ENCODE measurements around the gene LRRC18.

The LRRC18 gene

GRCh38 chr10:48939790-48940325 is at the start of gene LRRC18:
Gene LRRC18 (minus strand): TSS chr10:48939840. CDS start chr10:48914155, 25,685 bp downstream.
- DNase-seq (ENCODE audit: low read depth): no peak

- DNase-seq (ENCODE audit: low read depth): no peak
Observed at GRCh38 chr10:48985621-48986158, 46.0 kb upstream of the LRRC18 start.

DNA sequence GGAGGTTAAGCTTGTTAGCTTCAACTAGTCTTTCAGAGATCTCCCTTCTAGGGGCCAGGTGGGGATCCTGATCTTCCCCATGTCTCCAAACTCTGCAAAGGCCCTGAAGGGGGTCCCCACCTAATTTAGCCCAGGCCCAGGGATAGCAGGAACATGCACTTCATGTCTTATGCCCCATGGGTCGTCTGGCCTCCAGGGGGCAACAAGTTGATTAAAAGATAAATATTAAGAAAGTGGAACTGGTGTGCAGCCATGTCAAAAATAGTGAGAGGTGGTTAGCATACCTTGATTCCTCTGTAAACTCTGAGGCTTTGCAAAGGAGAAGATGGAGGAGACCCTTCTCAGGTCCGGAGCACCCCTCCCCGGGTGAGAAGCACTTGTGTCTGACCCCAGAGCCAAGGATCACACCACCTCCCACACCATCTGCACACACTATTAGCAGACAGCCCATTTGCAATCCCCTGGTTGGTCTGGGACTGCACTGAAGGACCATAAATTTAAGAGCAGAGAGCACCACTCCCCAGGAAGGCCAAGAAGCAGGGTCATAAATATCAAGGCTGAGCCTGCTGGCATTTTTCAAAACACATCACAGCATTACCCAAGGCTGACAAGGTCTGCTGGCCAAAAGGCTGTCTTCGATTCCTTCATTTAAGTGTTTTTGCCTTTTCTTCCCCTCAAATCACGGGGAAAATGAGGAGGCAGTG is 44.2 kb upstream of the LRRC18 start:
- DNase-seq (ENCODE audit: low read depth): no peak

GRCh38 chr10:48982584-48982983 is 42.9 kb upstream of the LRRC18 start:
- no peak for DNase-seq (ENCODE audit: low read depth)

GRCh38 chr10:48981310-48981907 is 41.8 kb upstream of the LRRC18 start:
- no peak for DNase-seq (ENCODE audit: low read depth)

DNA sequence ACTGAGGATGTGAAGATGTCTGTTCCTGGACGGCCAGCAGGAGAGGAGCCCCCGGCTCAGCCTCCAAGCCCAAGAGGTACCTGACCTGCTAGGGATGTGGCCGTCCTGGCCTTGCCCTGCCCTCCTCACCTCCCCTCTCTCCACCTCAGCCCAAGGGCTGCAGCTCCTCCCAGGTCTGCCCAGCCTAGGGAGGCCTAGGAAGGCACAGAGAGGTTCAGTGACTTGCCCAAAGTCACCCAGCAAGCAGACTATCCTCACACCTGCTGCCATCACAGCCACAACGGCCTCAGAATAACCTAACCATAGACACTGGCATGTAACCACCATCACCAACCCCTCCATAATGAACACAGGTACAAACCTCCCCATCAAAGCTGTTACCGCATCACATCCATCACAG is 38.7 kb upstream of the LRRC18 start:
- DNase-seq (ENCODE audit: low read depth): no peak

- no peak for DNase-seq (ENCODE audit: low read depth)
Observed at GRCh38 chr10:48976196-48976595, 36.6 kb upstream of the LRRC18 start.

- no peak for DNase-seq (ENCODE audit: low read depth)
Observed at GRCh38 chr10:48974510-48975156, 35.0 kb upstream of the LRRC18 start.

DNA sequence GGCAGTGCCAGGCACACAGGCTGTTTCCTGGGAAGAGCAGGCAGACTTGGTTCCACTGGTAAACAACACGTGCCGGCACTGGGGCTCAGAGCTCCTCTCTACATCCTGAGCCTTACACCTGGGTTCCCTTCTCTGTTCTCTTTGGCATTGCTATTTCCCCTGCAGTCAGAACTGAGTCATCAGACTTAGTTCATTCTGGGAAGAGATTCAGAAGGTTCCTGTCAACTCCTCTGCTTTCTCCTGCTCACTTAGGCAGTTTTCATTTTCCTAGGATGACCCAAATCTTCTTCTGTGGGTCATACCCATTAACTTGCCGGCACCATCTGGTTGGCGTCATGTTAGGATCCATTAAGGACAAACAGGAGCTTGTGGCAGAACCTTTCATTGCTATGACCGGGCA is 33.4 kb upstream of the LRRC18 start:
- no peak for DNase-seq (ENCODE audit: low read depth)

GRCh38 chr10:48970654-48971053 is 31.0 kb upstream of the LRRC18 start:
- DNase-seq (ENCODE audit: low read depth): no peak

GRCh38 chr10:48970046-48970445 is 30.4 kb upstream of the LRRC18 start:
- no peak for DNase-seq (ENCODE audit: low read depth)

DNA sequence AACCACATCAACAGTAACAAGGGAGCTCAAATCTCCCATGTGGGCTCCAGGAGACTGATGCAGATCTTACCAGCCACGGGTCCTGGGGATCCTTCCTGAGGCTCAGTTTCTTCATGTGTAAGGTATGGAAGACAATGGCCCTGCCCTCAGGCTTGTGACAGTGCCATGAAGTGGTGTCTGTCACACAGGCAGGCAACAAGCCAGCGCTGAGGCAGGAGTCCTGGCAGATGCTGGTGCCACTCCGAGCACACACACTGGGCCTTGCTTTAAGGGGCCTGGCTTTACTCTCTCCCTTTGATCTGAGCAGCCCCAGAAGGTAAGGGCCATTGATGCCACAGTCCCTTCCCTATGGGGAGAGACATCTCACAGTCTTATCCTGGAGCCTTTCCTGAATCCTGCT is 28.4 kb upstream of the LRRC18 start:
- DNase-seq (ENCODE audit: low read depth): no peak

DNA sequence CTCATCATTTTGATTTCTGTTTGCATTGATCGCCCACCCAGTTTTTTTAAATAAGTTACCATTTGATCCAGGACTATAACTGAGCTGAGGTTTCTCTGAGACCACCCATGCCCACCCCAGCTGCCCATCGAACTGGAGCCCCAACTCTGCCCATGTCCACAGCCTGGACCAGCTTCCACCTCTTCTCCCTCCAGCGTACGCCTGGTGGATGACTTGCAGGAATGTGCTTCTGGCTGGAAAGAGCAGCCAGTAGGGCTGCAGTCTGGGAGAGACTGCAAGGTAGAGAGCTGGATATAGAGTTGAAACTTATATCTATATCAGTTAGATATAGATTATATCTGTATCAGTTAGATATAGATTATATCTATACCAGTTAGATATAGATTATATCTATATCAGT is 25.8 kb upstream of the LRRC18 start:
- no peak for DNase-seq (ENCODE audit: low read depth)

- no peak for DNase-seq (ENCODE audit: low read depth)
Observed at GRCh38 chr10:48964038-48964437, 24.4 kb upstream of the LRRC18 start.

DNA sequence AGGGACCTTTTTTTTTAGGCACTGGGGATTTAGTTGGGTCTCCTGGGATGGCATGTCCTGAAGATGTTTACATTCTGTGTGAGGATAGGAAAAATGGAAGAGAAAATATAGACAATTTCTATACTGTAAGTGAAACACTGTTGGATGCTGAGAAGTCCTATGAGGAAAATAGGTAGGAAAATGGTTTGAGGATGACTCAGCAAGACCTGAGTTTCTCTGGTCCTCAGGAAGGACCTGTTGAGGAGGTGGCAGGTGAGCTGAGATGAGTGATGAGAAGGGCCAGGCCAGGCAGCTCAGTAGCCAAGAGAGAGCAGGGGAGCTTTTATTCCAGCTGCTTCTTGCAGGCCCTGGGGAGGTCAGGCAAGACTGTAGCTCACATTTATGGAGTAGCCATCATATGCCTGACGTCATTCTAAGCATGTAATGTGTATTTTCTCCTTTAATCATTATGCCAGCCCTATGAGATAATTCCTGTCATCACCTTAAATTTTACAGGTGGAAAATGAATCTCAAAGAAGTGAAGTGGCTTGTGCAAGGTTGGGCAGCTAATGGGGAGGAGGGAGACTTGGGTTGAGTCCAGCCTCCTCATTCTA is 19.1 kb upstream of the LRRC18 start:
- DNase-seq (ENCODE audit: low read depth): no peak

DNA sequence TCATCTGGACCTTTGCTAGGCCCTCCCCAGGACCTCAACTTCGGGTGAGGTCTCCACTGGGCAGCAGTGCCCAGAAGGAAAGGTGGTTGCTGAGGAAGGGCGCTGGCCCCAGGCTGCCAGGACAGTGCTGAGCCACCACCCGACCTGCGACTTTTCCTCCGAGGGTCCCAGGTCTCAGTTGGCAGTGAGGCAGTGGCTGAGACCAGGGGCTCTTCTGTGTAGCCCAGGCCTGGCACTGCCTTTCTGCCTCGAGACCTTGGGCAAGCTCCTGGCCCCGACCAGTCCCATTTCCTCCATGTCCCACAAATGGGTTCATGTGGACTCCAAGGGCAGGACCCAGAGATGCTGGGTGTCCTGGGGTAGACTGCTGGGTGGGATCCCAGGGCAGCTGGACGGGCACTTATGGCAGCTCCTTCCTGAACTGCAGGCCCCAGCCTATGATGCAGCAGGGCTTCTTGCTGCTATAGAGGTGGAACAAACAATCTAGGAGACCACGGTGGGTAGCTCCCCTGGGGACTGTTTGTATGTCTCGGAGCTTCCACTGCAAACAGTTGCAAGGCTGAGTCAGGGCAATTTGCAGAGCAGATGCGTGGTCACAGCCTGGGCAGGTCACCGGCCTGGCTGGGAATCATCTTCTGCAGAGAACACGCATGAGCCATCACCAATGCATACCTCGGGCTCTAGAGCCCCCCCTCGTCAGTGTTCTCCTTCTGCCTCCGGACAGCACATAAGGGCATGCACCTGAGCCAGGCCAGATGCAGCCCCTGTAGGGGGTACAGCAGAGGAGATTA is 17.9 kb upstream of the LRRC18 start:
- DNase-seq (ENCODE audit: low read depth): no peak

- no peak for DNase-seq (ENCODE audit: low read depth)
Observed at GRCh38 chr10:48951707-48952106, 12.1 kb upstream of the LRRC18 start.

DNA sequence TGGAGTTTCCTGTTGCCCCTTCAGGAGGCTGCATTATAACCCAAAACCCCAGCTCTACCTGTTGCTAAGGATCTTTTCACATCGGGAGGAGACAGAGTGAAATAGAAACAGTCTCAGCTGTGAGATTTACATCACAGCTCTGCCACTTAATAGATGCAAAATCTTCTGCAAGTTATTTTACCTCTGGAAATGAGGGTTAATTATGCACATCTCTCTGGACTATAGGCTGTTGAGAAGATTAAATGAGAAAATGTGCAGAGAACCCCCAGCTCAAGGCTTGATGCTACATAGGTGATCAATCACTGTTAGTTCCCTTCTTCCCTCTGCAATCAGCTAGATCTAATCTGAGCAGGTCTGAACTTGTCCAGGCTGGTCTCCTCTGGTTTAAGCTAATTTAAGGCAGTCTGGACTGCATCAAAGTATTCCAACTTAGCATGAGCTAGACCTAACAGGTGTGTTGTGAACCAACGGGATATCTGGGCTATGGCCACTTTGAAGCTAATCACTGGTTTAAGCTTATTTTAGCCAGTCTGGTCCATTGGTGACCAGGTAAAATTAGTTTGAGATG is 8.9 kb upstream of the LRRC18 start:
- no peak for DNase-seq (ENCODE audit: low read depth)

GRCh38 chr10:48947690-48948469 is 8.2 kb upstream of the LRRC18 start:
- DNase-seq (ENCODE audit: low read depth): no peak

DNA sequence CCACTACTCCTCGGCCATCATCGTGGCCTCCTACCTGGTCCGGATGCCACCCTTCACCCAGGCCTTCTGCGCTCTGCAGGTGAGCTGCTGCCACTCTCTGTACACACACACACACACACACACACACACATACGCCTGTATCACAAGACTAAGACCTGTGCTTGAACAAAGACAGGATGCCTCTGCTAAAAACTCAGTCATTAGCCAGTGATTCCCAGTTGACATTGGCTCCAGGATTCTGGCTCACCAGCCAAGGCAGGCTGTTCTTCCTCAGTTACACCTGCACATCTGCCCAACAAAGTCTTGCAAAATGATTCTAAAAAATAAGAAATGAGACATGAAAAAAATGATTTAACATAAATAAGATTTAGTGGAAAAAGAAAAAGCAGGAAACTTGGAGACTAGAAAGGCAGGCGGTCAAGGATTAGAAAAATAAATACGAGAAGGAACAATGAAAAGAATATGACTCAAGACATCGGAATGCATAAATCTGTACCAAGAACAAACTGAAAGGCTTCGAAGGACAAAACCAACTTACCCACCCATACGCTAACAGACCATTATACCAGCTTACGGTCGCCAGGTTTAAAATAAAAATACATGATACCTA is 7.4 kb upstream of the LRRC18 start:
- no peak for DNase-seq (ENCODE audit: low read depth)

All from T-helper 22 cell (primary cell).